SJSA1 (cell line): Measurements from ENCODE around the gene TIPARP. TPM values are rescaled to one million over a fixed set of nuclear protein-coding genes. Genes with fewer than 3 reads are reported as not detected.
"Not testable (repeated sequence)": the region's sequence is repeated elsewhere in the genome, so short reads cannot be mapped to it uniquely, and the experiment has no call there.

ENCODE experiments used
- DNase-seq, 2 experiments: peaks; one replicate each; pipeline ENCODE4 v3.0.0-alpha.2; 2015 to 2020; ENCODE audit warnings: low spot score in 2 of 2, low read depth in 1 of 2
- H3K27ac ChIP-seq: fragments of 250-450 bp; sonication (Bioruptor Pico); 2 replicates; pipeline ENCODE4 v1.5.1; 2020; ENCODE audit warnings: mild to moderate bottlenecking, moderate library complexity
- H3K27me3 ChIP-seq: fragments of 250-450 bp; sonication (Bioruptor Pico); replicated peaks from 2 replicates; pipeline ENCODE4 v1.5.1; 2020; ENCODE audit warnings: mild to moderate bottlenecking, moderate library complexity
- H3K36me3 ChIP-seq: fragments of 250-450 bp; sonication (Bioruptor Pico); 2 replicates; pipeline ENCODE4 v1.5.1; 2020; ENCODE audit warnings: mild to moderate bottlenecking
- H3K4me1 ChIP-seq: fragments of 250-450 bp; sonication (Bioruptor Pico); replicated peaks from 2 replicates; pipeline ENCODE4 v1.6.1; 2021; ENCODE audit warnings: mild to moderate bottlenecking
- H3K4me3 ChIP-seq: fragments of 250-450 bp; sonication (Bioruptor Pico); 2 replicates; pipeline ENCODE4 v1.5.1; 2020; ENCODE audit warnings: mild to moderate bottlenecking
- H3K9me3 ChIP-seq: fragments of 250-450 bp; sonication (Bioruptor Pico); replicated peaks from 2 replicates; pipeline ENCODE4 v1.5.1; 2020; ENCODE audit warnings: mild to moderate bottlenecking
- total RNA-seq: library from RNA; depleted of rRNA; stranded (reverse); fragments of >200 nt; shearing (Covaris generic); gene quantifications from 2 replicates; pipeline ENCODE4 v1.2.3, GENCODE V29; 2014

The TIPARP gene
- total RNA-seq, 1 experiment from 2014 or later = 50.5 TPM

DNA sequence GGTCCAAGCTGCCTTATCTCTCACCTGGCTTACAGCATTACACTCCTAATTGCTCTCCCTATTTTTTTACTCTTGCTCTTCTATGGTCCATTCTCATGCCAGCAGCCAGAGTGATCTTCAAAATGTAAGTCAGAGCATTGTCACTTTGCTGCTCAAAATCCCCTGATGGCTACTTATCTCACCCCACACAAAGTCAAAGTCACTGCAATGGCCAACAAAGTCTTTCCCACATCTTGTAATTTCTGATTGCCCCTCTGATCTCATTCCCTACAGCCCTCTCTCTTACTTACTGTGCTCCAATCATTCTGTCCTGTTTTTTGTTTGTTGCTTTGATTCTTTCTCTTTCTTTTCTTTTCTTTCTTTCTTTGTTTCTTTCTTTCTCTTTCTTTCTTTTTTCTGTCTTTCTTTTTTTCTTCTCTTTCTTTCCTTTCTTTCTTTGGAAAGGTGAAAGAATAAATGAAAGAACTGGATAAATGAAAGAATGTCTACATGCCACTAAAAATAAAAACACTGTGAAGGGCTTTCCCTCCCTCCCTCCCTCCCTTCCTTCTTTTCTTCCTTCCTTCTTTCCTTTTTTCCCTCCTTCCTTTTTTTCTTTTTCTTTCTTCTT, 34.9 kb upstream of the TIPARP start:
- H3K4me1 ChIP-seq = peaks cover 19% of the 10 kb centered on the region
- H3K27ac ChIP-seq = no peak overlapping the region
- H3K4me3 ChIP-seq = no peak overlapping the region
- H3K27me3 ChIP-seq = no peaks in the 10 kb centered on the region
- no peak for DNase-seq
- no peaks in the 10 kb centered on the region for H3K9me3 ChIP-seq
- no peaks in the 10 kb centered on the region for H3K36me3 ChIP-seq

DNA sequence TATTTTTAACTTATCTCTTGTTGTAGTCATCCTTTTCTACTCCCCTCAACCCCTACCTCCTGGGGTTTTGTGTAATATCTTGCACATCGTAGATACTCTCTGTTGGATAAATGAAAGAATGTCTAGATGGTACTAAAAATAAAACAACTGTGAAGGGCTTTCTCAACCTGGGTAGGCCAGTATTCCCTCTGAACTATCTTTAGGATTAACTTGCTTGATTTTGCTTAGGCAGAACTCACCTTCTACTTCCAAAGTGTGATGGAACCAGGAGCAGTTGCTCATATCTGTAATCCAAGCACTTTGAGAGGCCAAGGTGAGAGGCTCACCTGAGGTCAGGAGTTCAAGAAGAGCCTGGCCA, 32.8 kb upstream of the TIPARP start:
- Histone ChIP-seq H3K36me3 (no peaks in the 10 kb centered on the region), H3K4me1 (peaks cover 19% of the 10 kb centered on the region), H3K27ac (no peak overlapping the region), H3K4me3 (no peak overlapping the region), H3K9me3 (no peaks in the 10 kb centered on the region), H3K27me3 (no peaks in the 10 kb centered on the region)
- DNase-seq = no peak

DNA sequence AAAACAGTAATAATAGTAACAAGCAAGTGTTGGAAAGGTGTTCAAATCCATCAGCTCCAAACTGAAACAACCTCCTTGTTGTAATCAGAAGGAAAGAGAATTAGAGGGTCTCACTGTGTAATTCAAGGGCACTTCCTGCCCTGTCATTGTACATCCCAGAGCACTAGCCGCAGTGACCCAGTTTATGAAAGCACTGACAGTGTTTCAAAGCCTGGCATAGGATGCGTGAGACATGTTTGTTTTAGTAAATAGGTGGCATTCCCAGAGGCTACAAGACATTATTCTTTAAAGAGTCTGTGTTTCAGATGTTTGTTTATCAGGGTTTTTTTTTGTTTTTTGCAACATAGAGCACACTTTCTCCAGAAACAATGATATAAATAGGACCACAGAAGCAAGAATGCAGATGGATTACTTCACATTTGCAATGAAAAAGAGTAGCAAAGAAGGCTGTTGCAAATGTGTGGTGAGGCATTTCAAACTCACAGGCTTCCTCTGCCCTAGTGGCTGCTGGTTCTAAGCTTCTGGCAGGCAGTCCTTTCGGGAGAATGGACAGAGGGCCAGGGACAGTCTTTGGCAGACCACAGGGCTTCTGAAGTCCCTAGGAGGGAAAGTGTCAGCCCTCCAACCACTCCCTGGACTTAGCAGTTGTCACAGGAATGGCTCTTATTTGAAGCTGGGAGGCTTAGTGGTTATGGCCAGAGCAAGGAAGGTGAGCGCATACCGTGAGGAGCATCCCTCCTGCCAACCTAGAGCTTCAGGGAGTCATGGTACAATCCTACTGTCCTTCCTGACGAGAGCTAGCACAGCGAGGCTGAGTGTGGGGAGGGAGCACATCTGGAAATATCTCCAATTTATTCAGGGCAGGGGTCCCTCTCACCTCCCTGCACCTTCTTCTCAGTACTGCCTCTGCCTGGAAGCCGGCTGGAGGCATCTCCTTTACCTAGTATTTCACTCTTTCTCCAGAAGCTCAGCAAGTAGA, 31.4 kb upstream of the TIPARP start:
- H3K27ac ChIP-seq = peak overlapping the region; percentile 37
- H3K4me1 ChIP-seq = peaks cover 24% of the 10 kb centered on the region
- no peaks in the 10 kb centered on the region for H3K9me3 ChIP-seq
- DNase-seq = peak in 1 of 2 experiments; percentile 47
- no peak overlapping the region for H3K4me3 ChIP-seq
- no peaks in the 10 kb centered on the region for H3K36me3 ChIP-seq
- no peaks in the 10 kb centered on the region for H3K27me3 ChIP-seq

DNA sequence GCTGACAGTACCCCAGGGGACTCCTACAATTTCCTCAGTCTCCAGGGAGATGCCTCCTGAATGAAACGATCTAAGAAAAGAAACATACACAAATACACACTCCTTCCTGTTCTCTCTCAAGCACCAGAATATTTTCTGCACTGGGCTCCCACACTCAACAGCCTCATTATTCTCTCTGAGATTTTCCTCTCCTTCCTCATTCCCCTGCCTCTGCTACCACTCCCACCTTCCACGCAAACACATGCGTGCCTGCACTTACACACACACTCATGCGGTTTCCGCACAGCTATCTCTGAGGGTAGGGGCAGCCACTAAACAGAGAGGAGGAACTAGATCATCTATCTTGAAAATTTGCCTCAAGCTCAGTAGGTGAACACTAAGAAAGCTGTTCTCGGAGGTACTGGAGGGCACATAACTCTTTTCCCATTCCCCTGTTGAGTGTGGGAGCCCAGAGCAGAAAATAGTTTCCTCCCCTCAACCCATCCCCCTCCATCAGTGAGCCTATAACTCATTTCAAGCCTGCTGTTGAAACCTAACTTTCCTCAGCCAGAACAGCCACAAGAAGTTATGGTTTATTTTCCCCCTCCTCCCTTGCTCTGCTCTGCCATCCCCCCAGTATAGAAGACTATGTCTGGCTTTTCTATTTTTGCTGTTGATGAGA, 30.5 kb upstream of the TIPARP start:
- H3K4me3 ChIP-seq = no peak overlapping the region
- peak in 1 of 2 experiments; percentile 9 for DNase-seq
- H3K36me3 ChIP-seq = no peaks in the 10 kb centered on the region
- no peak overlapping the region for H3K27ac ChIP-seq
- H3K4me1 ChIP-seq = peaks cover 27% of the 10 kb centered on the region
- no peaks in the 10 kb centered on the region for H3K9me3 ChIP-seq
- no peaks in the 10 kb centered on the region for H3K27me3 ChIP-seq

DNA sequence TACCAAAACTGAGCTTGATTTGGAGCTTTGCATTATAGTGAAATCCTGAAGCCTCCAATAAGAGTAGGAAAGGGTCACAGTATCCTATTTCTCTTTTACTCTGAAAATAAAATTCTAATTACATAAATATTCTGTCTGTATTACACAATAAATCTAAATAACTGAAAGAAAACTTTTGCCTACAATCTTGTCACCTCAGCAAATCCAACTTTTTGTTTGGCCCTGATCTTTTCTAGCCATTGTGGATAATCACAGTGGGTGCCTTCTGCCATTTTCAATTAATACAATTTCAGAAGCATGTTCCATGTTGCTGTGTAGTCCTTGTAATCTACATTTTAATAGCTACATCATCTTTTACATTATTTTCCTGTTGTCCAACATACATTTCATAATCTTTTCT, 29.4 kb upstream of the TIPARP start:
- H3K4me1 ChIP-seq = peaks cover 27% of the 10 kb centered on the region
- no peak overlapping the region for H3K27ac ChIP-seq
- H3K4me3 ChIP-seq = no peak overlapping the region
- H3K27me3 ChIP-seq = no peaks in the 10 kb centered on the region
- no peak for DNase-seq
- no peaks in the 10 kb centered on the region for H3K36me3 ChIP-seq
- H3K9me3 ChIP-seq = no peaks in the 10 kb centered on the region

DNA sequence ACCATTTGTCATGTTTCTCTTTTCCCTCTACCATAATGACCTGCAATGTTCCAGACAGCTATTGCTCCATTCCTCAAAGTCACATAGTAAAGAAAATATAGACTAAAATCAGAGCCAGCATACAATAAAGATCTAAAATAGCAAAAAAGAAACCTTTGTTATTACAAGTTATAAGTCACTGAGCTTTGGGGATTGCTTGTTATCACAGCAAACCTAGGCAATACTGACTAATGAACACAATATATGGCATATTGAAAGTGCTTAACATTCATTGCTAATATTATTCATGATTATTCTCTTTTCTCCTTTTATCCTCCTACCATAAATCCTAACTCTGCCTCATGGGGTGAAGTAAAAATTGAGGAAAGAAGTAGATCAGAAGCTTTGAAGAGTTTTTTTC, 27.4 kb upstream of the TIPARP start:
- no peak for DNase-seq
- H3K9me3 ChIP-seq = no peaks in the 10 kb centered on the region
- no peak overlapping the region for H3K4me3 ChIP-seq
- no peaks in the 10 kb centered on the region for H3K36me3 ChIP-seq
- H3K27me3 ChIP-seq = no peaks in the 10 kb centered on the region
- no peak overlapping the region for H3K27ac ChIP-seq
- H3K4me1 ChIP-seq = peaks cover 27% of the 10 kb centered on the region

DNA sequence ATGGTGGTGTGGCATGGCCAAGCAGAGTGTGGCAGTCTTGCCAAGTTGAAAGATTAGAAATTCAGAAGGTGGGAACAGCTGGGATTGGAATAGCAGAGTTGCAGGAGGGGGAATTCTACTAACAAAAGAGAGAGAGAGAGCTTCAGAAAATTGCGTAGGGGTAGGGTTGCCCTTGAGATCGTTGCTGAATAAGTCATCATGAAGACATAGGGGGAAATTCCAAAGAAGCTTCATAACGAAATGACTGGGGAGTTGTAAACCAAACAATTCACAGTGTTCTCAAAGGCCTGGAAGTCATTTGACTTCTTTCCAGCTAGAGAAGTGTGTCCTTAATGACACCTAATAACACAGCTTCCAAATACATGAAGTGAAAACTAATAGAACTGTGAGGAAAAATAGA, 26.3 kb upstream of the TIPARP start:
- Histone ChIP-seq H3K4me1 (peaks cover 21% of the 10 kb centered on the region), H3K9me3 (no peaks in the 10 kb centered on the region), H3K4me3 (no peak overlapping the region), H3K27me3 (no peaks in the 10 kb centered on the region), H3K27ac (peak overlapping the region; percentile 31; the same call in 1 of the 2 replicates), H3K36me3 (no peaks in the 10 kb centered on the region)
- peak in 1 of 2 experiments; percentile 38 for DNase-seq

DNA sequence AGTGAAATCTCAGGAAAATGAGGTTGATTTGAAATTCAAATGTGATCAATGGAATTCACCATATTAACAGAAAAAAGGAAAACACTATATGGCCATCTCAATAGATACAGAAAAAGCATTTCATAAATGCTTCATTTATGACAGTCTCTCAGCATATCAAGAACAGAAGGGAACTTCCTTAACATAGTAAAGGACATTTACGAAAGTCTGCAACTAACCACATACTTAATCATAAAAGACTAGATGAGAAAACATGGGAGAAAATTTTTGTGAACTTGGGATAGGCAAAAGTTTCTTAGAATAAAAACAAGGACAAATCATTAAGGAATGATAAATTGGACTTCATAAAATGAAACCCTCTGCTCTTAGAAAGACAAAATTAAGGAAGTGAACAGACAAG, 24.7 kb upstream of the TIPARP start:
- H3K27me3 ChIP-seq = no peaks in the 10 kb centered on the region
- no peak overlapping the region for H3K4me3 ChIP-seq
- no peak overlapping the region for H3K27ac ChIP-seq
- no peaks in the 10 kb centered on the region for H3K36me3 ChIP-seq
- peaks cover 9% of the 10 kb centered on the region for H3K4me1 ChIP-seq
- DNase-seq = no peak
- H3K9me3 ChIP-seq = no peaks in the 10 kb centered on the region

DNA sequence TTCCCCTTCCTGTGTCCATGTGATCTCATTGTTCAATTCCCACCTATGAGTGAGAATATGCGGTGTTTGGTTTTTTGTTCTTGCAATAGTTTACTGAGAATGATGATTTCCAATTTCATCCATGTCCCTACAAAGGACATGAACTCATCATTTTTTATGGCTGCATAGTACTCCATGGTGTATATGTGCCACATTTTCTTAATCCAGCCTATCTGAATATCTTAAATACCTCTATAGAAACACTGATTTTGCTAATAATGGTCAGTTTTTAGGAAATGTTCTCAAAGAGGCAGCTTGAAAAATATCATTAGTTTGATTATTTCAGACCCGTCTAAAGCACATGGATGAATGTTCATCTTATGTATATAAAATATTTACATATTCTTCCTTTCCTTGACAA, 21.7 kb upstream of the TIPARP start:
- not testable (repeated sequence) for H3K36me3 ChIP-seq, H3K27me3 ChIP-seq, H3K27ac ChIP-seq, H3K4me3 ChIP-seq, H3K9me3 ChIP-seq, DNase-seq, H3K4me1 ChIP-seq

DNA sequence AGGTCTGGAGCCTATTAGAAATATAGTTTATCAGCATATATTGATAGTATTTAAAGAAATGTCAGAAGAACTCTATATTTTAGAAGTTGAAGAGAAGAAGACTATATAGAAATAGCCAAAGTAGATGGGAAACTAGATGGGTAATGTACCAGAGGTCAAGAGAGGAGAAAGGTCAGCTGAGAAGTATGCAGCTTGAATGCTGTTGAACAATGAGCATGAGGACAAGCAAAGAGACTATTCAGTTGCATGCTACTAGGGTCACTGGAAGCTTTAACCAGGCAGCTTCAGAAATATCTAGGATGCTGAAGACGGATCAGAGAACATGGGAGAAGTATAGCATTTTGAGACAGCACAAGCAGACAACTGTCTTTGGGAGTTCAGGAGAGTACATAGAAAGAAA, 19.6 kb upstream of the TIPARP start:
- Histone ChIP-seq H3K4me3 (no peak overlapping the region), H3K9me3 (no peaks in the 10 kb centered on the region), H3K27me3 (no peaks in the 10 kb centered on the region), H3K4me1 (no peaks in the 10 kb centered on the region), H3K27ac (no peak overlapping the region), H3K36me3 (no peaks in the 10 kb centered on the region)
- DNase-seq = no peak

DNA sequence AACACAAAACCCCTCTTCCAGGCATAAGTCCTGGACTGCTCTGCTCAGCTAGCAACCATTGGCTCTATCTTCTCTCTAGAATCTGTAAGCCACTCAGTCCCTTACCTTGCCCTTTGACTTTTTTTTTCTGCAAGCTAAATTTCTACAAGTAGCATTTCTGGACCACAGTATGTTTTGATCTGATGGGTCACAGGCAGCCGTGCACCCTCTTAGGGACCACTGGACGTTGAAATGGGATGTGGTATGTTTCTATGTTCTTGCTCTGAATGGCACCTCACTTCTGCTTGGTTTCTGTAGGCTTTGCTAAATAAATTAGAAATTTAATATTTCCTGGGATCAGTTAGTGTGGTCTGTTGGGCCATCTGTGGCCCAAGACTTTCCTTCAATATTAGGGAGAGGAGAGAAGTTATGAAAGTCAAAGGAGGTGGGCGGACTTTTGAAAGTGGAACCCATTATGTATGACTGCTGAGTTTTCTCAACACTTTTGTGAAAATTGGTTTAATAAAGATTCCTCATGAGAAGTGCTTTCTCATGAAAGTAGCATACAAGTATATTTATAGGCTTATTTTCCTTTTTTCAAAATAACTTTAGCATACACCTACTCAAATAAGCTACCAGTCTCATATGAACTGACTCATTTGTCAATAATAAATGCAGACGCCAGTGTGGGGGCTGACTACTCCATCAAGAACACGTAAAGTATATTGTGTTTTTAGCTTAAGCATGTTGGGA, 18.4 kb upstream of the TIPARP start:
- DNase-seq = no peak
- Histone ChIP-seq H3K27me3 (no peaks in the 10 kb centered on the region), H3K27ac (no peak overlapping the region), H3K36me3 (no peaks in the 10 kb centered on the region), H3K4me3 (no peak overlapping the region), H3K9me3 (no peaks in the 10 kb centered on the region), H3K4me1 (no peaks in the 10 kb centered on the region)

DNA sequence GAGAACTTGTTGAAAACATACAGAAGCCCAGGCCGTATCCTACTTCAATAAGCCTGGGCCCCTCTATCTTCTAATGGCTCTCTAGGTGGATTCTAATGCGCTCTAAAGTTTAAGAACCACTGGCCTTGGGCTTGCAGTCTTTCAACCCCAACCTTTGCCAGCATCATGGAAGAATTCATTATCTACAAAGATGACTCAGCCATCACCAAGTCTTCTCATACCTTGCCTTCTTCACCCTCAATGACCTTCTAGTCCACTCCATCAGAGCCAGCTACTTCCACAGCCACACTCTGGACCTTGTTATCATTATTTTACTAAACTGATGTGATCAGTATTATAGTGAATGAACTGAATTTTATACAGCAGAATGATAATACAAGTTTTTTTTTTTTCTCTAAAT, 16.9 kb upstream of the TIPARP start:
- DNase-seq = no peak
- H3K4me3 ChIP-seq = no peak overlapping the region
- H3K27ac ChIP-seq = no peak overlapping the region
- H3K9me3 ChIP-seq = no peaks in the 10 kb centered on the region
- no peaks in the 10 kb centered on the region for H3K27me3 ChIP-seq
- H3K4me1 ChIP-seq = no peaks in the 10 kb centered on the region
- no peaks in the 10 kb centered on the region for H3K36me3 ChIP-seq

DNA sequence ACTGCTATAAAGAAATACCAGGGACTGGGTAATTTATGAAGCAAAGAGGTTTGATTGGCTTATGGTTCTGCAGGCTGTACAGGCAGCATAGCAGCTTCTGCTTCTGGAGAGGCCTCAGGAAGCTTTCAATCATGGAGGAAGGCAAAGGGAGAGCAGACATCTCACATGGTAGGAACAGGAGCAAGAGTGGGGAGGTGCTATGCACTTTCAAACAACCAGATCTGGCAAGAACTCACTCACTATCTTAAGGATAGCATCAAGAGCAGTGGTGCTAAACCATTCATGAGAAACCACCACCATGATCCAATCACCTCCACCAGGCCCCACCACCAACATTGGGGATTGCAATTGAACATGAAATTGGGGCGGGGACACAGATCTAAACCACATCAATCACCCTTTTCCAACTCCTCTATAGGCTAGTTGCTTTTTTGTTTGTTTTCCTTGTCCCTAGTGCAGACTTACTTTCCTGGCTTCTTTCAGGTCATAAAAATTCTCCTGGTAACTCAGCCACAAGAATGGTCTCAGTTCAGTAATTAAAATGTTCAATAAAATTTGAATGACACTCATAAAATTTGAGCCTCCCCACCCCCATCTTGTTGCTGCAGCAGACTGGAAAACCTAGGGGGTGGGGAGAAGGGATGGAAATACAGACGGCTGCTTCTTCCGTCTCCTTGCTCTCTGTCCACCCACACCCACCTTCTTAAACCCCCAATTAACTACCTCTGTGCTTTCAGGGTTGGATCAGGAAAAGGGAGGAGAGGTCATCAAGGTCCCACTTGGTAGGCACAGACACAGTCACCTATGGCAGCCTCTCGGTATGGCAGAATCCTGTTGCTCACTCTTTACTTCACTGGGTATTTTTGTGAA, 16.3 kb upstream of the TIPARP start:
- Histone ChIP-seq H3K4me3 (no peak overlapping the region), H3K27me3 (no peaks in the 10 kb centered on the region), H3K9me3 (no peaks in the 10 kb centered on the region), H3K27ac (no peak overlapping the region), H3K36me3 (no peaks in the 10 kb centered on the region), H3K4me1 (no peaks in the 10 kb centered on the region)
- DNase-seq = no peak
